Measurements from ENCODE around the gene NAV3.

Gene NAV3

GRCh38 chr12:77968571-77968970, 137.9 kb downstream of the NAV3 start:
- no peak for DNase-seq

GRCh38 chr12:77973579-77973978, 142.9 kb downstream of the NAV3 start:
- intact Hi-C loops (cut with DNase I) = no loop called here
- no peak for DNase-seq

More at GRCh38 chr12:77968571-77968970, 137.9 kb downstream of the NAV3 start:
- intact Hi-C loops (cut with DNase I) = no loop called here

GRCh38 chr12:77974645-77975044, 144.0 kb downstream of the NAV3 start:
- DNase-seq = no peak
- intact Hi-C loops (cut with DNase I) = no loop called here

GRCh38 chr12:77979597-77980250, 149.0 kb downstream of the NAV3 start:
- DNase-seq = no peak
- intact Hi-C loops (cut with DNase I) = no loop called here

- intact Hi-C loops (cut with DNase I) = no loop called here
- no peak for DNase-seq
Observed at GRCh38 chr12:77980782-77981181, 150.1 kb downstream of the NAV3 start.

- DNase-seq = no peak
- intact Hi-C loops (cut with DNase I) = no loop called here
Observed at GRCh38 chr12:77983859-77984258, 153.2 kb downstream of the NAV3 start.

DNA sequence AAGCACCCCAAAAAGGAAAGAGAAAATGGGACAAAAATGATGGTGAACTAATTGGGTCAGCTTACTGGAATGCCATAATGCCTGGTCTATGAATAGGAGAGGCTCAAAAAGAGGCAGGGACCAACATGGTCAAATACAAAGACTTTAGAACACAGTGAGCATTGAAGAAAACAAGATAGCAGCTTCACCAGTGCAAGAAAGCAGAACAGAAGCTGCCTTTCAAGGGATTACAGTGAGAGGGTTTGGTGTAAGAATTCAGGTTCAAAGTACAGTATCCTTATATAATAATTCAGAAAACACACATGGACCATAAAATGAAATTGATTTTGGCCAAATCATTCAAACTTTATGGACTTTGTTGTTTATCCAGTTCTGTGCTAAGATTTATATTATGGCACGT, 162.1 kb downstream of the NAV3 start:
- intact Hi-C loops (cut with DNase I) = no loop called here
- no peak for DNase-seq

- intact Hi-C loops (cut with DNase I) = no loop called here
Observed at GRCh38 chr12:77993658-77994057, 163.0 kb downstream of the NAV3 start.

DNA sequence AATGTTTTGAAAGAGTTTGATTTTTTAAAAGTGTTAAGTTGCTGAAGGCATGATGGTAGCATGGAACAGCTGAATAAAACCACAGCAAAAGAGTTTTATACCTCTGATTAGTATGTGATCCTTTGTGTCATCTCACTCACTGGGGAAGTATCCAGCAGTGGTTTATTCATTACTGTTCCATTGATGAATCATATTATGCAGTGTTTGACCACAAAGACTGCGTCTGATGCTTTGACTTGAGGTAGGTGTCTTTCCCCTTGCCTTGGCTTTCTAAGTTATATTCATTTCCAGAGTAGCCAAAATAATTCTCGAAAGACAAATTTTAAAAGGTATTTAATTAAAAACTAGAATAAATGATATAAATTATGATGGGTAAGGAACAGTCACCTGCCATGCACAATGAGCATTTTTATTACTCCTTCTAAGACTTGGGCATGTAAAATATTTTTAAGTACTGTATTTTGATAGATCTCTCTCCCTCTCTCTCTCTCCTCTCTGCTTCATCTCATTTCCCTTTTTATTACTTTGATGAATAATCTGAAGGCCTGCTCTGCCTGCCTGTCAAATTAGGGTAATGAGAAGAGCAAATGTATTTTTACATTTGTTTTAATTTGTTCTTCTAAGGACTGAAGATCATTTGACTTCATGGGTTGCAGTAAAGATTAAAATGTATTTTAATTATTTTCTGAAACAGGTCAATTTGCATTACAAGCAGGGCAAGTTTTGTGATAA, 164.9 kb downstream of the NAV3 start:
- intact Hi-C loops (cut with DNase I) = no loop called here
- DNase-seq = no peak

More at GRCh38 chr12:77993658-77994057, 163.0 kb downstream of the NAV3 start:
- no peak for DNase-seq

DNA sequence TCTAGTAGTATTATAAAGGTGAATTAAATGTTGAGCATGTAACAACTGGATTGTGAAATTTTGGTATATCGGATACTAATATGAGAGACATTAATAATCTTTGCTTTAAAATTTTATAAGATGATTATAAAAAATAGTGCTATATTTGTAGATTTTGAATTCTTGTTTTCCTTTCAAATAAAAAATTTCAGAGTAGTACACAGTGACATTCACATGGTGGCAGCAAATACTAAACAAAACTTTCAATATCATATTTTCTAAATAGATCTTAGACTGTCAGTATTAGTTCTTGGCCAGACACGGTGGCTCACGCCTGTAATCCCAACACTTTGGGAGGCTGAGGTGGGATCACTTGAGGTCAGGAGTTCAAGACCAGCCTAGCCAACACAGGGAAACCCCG, 166.0 kb downstream of the NAV3 start:
- DNase-seq = no peak
- intact Hi-C loops (cut with DNase I) = no loop called here

DNA sequence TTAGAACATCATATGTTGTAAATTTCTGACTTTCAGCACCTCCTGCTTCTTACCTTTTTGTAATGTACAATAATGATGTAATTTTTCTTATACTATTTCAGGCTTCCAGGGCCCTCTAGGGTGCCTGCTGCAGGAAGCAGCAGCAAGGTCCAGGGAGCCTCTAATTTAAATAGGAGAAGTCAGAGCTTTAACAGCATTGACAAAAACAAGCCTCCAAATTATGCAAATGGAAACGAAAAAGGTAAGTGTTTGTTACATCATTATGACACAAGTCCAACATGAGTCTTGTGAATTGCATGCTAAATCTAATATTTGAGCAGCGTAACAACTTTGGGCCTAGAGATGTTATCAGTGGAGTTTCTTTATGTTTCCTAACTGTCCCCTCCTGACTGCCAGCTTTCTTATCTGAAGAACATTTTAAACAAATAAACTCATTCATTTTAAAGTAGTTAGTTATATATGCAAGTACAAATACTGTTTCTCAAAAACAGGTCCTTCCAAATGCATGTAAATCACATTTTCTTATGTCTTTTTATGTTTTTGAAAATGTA, 167.6 kb downstream of the NAV3 start:
- intact Hi-C loops (cut with DNase I) = no loop called here
- no peak for DNase-seq

DNA sequence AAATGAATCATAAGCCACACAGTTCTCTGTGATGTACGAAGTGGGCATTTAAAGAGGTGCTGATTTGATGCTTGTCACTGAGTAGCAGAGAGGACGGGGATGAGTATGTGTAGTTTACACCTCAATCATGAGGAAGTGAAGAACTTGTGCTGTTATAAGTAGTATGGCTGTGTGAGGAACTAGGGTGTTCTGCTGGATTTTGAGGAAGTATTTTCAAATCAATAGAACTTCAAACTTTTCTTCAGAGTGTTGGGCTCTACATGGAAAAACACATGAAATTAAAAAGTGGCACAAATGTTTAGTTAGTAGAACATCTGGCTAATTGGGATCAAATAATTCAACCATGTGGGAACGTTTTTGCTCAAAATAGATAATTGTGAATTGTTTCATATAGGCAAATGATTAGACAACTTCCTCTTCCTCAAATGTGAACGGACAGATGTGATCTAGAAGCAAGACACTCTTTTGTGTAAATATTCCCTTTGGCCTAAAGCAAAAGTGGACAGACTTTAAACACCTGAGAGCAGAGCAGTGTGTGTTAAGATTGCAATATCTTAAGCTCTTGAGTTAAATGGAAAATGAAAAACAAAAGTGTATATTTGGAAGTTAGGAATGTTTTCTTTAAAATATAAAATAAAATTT, 168.5 kb downstream of the NAV3 start:
- no peak for DNase-seq

GRCh38 chr12:78002878-78003277, 172.2 kb downstream of the NAV3 start:
- intact Hi-C loops (cut with DNase I) = loop anchor here (5.0 kb wide), 1 partner anchor 94 kb away; no protein-coding TSS in a partner anchor
- no peak for DNase-seq

More for the DNA sequence above, 168.5 kb downstream of the NAV3 start:
- intact Hi-C loops (cut with DNase I) = no loop called here

DNA sequence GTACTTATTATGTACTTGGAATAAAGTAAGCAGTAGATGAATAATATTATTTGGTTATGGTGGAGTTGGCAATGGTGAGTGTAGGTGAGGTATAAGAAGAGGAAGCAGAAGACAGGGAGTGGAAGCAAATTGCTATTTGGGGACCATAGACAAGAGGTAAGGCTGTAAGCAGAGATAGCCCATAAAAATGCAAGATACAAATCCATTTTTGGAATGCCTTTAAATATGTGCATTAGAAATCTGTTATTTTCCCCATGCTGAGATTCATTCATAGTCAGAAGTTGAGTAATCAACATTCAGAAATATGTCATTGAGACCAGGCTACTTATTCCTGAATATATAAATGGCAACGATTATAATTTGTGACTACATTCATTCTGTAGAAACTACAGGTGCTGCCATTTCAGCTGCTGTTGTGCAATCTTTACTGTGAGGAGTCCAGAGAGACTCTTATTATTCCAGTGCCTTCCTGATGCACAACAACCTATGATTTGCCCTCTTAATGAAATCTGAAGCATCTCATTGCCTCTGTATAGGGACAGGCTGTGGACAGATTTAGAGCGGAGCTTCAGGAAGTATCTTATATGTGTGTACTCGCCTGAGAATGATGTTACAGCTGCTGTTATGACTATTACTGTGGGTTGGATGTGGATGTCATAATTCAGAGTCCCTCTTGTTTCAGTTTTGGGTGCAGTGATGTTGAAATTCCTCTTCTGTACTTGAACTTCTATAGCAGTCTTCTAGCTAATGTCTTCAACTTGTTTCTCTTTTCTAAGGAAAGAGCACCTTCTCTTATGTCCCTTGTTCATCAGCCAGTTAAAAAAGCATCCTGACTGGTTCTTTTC, 173.8 kb downstream of the NAV3 start:
- intact Hi-C loops (cut with DNase I) = loop anchor here (1.0 to 5.0 kb wide), 2 partner anchors 93 to 117 kb away; no protein-coding TSS in a partner anchor
- DNase-seq = no peak

- intact Hi-C loops (cut with DNase I) = no loop called here
- no peak for DNase-seq
Observed at GRCh38 chr12:78005094-78005492, 174.4 kb downstream of the NAV3 start.

DNA sequence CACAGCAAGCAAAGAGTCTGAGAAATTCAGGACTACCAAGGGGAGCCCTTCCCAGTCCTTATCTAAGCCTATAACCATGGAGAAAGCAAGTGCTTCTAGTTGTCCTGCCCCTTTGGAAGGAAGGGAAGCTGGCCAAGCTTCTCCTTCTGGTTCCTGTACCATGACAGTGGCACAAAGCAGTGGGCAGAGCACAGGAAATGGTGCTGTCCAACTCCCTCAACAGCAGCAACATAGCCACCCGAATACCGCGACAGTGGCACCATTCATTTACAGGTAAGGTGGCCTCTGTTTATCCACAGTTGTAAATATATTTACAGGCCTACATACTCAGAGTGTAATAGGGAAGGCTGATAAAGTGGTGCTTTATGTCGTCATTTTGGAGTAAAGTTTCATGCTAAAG, 176.5 kb downstream of the NAV3 start:
- intact Hi-C loops (cut with DNase I) = no loop called here
- DNase-seq = no peak

DNA sequence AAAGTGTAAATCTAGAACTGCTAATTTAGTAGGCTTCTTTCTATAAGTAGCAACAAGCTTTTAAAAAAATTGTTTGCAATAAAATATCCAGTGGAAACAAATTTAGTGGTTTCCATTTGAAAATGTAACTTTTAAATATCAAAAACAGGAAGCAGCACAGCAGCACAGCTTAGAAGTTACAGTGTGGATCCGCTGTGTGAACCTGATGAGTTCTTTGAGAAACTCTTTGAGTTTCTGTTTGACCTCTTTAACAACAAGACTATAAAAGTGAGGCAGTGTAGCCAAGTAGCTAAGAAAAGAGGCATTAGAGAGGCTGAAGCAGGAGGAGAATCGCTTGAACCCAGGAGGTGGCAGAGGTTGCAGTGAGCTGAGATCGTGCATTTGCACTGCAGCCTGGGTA, 178.3 kb downstream of the NAV3 start:
- intact Hi-C loops (cut with DNase I) = no loop called here
- DNase-seq = no peak

- intact Hi-C loops (cut with DNase I) = no loop called here
- no peak for DNase-seq
Observed at GRCh38 chr12:78018171-78018910, 187.6 kb downstream of the NAV3 start.

DNA sequence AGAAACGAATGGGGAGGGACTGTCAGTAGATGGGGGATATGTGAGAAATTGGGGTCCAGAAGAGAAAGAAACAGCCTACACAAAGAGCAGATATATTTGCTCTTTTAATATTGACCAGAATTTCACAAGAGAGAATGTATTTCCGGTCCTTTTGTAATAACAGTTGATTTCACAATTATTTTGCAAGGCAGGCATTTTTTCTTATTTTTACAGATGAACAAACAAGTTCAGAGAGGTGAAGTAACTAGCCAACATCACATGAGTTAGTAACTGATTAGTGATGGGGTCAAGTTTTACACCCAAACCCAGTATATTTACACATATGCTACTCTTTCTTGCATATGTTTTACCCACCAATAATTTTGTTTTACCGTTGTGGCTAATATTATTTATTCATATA, 188.2 kb downstream of the NAV3 start:
- DNase-seq = no peak
- intact Hi-C loops (cut with DNase I) = no loop called here

DNA sequence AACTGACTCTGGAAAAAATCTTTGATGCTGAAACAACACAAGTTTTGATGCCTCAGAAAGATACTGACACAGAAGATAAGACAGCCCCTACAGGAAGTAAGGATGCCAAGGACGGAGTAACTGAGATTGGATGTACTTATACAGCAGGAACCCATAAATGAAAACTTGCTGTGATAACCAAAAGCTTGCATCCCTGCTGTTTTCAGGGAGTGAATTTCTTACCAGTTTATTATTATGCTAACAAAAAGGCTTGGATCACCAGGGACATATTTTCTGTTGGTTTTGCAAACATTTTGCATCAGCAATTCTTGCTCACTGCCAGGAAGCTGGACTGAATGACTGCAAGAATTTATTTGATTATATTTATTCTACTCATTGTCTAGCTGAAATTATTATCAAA, 197.7 kb downstream of the NAV3 start:
- no peak for DNase-seq
- intact Hi-C loops (cut with DNase I) = no loop called here
